NCI-H226 (cell line): ENCODE measurements around the gene PLVAP.

ENCODE experiments used
- DNase-seq: peaks from one replicate; pipeline ENCODE4 v3.0.0-alpha.2; 2015

Gene PLVAP

GRCh38 chr19:17376935-17377600 lies at the start of gene PLVAP:
TSS of gene PLVAP (minus strand) at chr19:17377342. CDS start at chr19:17377288, 54 bp downstream.
- DNase-seq, result no peak

GRCh38 chr19:17424743-17425365 lies 47.7 kb upstream of the PLVAP start:
- peak; percentile 54 for DNase-seq

GRCh38 chr19:17423429-17424208 lies 46.5 kb upstream of the PLVAP start:
- DNase-seq, result no peak

- DNase-seq, result no peak
These were observed 44.8 kb upstream of the PLVAP start for GRCh38 chr19:17421942-17422341.

GRCh38 chr19:17420475-17420924 lies 43.4 kb upstream of the PLVAP start:
- DNase-seq, result no peak

GRCh38 chr19:17419621-17420474 lies 42.7 kb upstream of the PLVAP start, which contains the start of gene MVB12A:
TSS of gene MVB12A (plus strand) at chr19:17420047. CDS start at chr19:17420136, 89 bp downstream.
- DNase-seq, result peak; percentile 98

GRCh38 chr19:17419154-17419620 lies 42.0 kb upstream of the PLVAP start:
- DNase-seq, result no peak

- DNase-seq, result no peak
These were observed 41.6 kb upstream of the PLVAP start for GRCh38 chr19:17418710-17419109.

GRCh38 chr19:17415121-17415520 lies 38.0 kb upstream of the PLVAP start:
- no peak for DNase-seq

- no peak for DNase-seq
These were observed 37.0 kb upstream of the PLVAP start for GRCh38 chr19:17414097-17414496.

- DNase-seq, result no peak
These were observed 34.7 kb upstream of the PLVAP start for GRCh38 chr19:17411801-17412200.

GRCh38 chr19:17409990-17410389 lies 32.8 kb upstream of the PLVAP start:
- no peak for DNase-seq

GRCh38 chr19:17406887-17407196 lies 29.7 kb upstream of the PLVAP start:
- no peak for DNase-seq

- DNase-seq, result no peak
These were observed 29.1 kb upstream of the PLVAP start for GRCh38 chr19:17406046-17406886.

- peak; percentile 74 for DNase-seq
These were observed 28.3 kb upstream of the PLVAP start, which contains the start of gene BST2 for GRCh38 chr19:17405250-17406045. TSS of gene BST2 (minus strand) at chr19:17405630. CDS start at chr19:17405575, 55 bp downstream.

- no peak for DNase-seq
These were observed 27.6 kb upstream of the PLVAP start for GRCh38 chr19:17404621-17405249.

- no peak for DNase-seq
These were observed 26.9 kb upstream of the PLVAP start for GRCh38 chr19:17404015-17404414.

GRCh38 chr19:17402982-17403855 lies 26.1 kb upstream of the PLVAP start:
- no peak for DNase-seq

- DNase-seq, result no peak
These were observed 24.5 kb upstream of the PLVAP start for GRCh38 chr19:17401628-17402027.
